Kidney epithelial cell (primary cell): ENCODE results near the gene ITGBL1. TPM values are rescaled to one million over a fixed set of nuclear protein-coding genes. Genes with fewer than 3 reads are reported as not detected.

Experiments
- DNase-seq: peaks from one replicate; pipeline ENCODE4 v3.0.0-alpha.2; 2010; ENCODE audit warnings: low read depth
- H3K27me3 ChIP-seq: 2 replicates; pipeline ENCODE4 v1.6.0; 2011; ENCODE audit warnings: low read length; ENCODE audit not compliant: control insufficient read depth, insufficient read depth
- H3K36me3 ChIP-seq: 2 replicates; pipeline ENCODE4 v1.5.1; 2011; ENCODE audit warnings: low read length; ENCODE audit not compliant: control insufficient read depth, insufficient read depth
- H3K4me3 ChIP-seq: 2 replicates; pipeline ENCODE4 v1.5.1; 2011; ENCODE audit warnings: low read depth, mild to moderate bottlenecking, control low read depth, low read length
- total RNA-seq: library from RNA; depleted of rRNA; stranded (reverse); fragments of >200 nt; gene quantifications from 2 replicates; pipeline ENCODE4 v1.2.3, GENCODE V29; 2015
- TF ChIP-seq, protein P1 (sequence below): IDR thresholded peaks from 2 replicates; pipeline ENCODE4 v1.5.1; 2011; ENCODE audit warnings: mild to moderate bottlenecking, moderate library complexity, low read length, control low read depth, inconsistent platforms; ENCODE audit not compliant: insufficient read depth, poor library complexity, severe bottlenecking

ITGBL1 gene
- total RNA-seq, 1 donor from 2014 or later: 0.21 TPM

DNA sequence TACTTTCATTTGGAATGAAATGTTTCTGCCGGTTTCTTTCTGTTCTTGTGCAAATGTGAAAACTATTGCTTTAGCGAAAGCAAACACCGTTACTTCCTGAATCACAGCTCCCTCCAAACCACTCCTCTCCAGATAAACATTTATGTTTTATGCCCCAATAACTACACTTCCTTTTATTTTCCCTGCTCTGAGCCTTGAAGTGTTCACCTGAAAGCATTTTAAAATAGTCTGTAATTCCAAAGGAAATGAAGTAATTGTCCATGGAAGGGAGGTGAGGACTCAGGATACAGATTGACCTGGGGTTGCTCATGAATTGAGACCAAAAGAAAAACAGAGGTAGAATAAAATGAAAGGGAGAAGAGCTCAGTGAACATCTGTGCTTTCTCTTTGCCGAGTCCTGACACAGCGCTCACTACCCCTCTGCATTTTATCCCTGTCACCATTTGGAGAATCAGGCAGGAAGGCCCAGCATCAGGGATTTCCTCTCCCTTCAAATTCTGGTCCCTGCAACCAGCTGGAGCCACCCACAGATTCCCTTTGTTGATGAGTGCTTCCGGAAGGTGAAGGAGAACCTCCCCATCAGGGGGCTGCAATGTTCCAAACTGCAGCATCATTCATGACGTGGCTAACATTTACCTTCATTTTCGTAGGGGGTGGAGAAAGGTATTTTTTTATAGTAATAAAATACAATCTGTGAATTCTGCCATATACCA lies 171.9 kb downstream of the ITGBL1 start:
- peak; percentile 48 for DNase-seq
- Histone ChIP-seq H3K36me3 (no peaks in the 10 kb centered on the region), H3K27me3 (no peaks in the 10 kb centered on the region), H3K4me3 (no peak overlapping the region)
- TF ChIP-seq, protein P1, sequence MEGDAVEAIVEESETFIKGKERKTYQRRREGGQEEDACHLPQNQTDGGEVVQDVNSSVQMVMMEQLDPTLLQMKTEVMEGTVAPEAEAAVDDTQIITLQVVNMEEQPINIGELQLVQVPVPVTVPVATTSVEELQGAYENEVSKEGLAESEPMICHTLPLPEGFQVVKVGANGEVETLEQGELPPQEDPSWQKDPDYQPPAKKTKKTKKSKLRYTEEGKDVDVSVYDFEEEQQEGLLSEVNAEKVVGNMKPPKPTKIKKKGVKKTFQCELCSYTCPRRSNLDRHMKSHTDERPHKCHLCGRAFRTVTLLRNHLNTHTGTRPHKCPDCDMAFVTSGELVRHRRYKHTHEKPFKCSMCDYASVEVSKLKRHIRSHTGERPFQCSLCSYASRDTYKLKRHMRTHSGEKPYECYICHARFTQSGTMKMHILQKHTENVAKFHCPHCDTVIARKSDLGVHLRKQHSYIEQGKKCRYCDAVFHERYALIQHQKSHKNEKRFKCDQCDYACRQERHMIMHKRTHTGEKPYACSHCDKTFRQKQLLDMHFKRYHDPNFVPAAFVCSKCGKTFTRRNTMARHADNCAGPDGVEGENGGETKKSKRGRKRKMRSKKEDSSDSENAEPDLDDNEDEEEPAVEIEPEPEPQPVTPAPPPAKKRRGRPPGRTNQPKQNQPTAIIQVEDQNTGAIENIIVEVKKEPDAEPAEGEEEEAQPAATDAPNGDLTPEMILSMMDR: no peak

DNA sequence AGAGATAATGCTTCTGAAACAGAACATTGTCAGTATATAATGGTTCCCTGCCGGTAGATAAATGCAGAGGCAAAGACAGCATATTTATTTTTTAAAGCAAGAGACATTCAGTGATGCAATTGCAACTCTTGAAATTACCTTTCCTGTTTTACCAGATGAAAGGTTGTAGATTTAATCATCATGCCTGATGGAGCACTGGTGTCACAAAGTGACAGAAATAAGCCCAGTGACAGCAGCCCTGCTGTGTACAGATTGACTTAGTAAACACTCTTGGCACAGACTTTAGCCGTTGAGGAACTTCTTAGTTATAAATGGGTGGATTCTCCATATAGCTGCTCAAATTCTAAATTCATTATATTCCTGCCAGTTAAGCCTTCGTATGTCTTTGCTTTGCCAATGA lies 172.5 kb downstream of the ITGBL1 start:
- TF ChIP-seq, protein P1: no peak
- no peak for DNase-seq
- H3K4me3 ChIP-seq: no peak overlapping the region
- H3K36me3 ChIP-seq: no peaks in the 10 kb centered on the region
- H3K27me3 ChIP-seq: no peaks in the 10 kb centered on the region

DNA sequence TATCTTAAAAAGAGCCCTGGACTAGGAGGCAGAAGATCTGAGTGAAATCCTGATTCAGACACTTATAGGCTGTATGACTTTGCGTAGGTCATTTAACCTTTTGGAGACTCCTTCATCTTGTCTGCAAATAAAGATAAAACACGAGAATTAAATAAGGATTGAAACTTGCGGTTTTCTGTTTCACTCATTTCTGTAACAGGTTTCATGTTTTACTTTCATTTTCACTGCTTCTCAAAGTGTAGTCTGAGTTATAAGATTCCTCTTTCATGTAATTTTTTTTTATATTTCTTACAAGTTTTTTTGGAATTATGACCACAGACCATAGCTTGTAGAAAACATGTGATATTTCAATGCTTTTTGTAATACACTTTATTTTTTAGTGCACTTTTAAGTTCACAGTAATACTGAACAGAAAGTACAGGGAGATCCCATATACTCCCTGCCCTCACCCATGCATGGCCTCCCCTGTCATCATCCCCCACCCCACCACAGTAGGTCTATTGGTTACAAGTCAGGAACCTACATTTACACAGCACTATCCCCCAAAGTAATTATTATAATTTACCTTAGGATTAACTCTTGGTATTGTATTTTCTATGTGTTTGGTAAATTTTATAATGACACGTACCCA lies 174.6 kb downstream of the ITGBL1 start:
- no peak overlapping the region for H3K4me3 ChIP-seq

DNA sequence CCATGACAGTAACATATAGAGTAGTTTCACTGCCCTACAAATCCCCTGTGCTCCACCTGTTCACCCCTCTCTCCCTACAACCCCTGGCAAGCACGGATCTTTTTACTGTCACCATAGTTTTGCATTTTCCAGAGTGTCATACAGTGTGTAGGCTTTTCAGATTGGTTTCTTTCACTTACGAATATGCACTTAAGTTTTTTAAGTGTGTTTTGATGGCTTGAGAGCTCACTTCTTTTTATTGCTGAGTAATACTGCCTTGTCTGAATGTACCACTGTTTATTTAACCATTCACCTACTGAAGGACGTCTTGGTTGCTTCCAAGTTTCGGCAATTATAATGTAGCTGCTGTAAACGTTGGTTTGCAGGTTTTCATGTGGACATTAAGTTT lies 175.1 kb downstream of the ITGBL1 start:
- no peak for DNase-seq
- H3K4me3 ChIP-seq: no peak overlapping the region
- no peaks in the 10 kb centered on the region for H3K36me3 ChIP-seq
- TF ChIP-seq, protein P1: no peak
- H3K27me3 ChIP-seq: no peaks in the 10 kb centered on the region

More for the DNA sequence above, 174.6 kb downstream of the ITGBL1 start:
- DNase-seq: no peak
- Histone ChIP-seq H3K27me3 (no peaks in the 10 kb centered on the region), H3K36me3 (no peaks in the 10 kb centered on the region)
- TF ChIP-seq, protein P1: no peak

DNA sequence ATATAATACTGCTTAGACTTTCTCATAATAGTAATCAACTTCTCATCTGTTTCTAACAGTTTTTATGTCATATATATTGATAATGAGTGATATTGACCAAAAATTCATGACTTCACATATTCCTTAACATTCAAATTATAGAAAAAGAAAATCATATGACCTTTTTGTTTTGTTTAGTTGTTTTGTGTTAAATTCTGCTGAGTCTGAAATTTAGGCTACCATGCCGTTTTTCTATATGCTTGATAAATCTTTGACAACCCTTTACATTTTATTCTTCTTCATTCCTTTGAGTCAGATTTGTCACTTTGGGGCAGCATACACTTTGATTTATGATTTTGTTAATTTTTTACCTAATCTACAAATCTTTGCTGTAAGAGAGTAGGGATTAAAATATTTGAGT lies 176.4 kb downstream of the ITGBL1 start:
- Histone ChIP-seq H3K36me3 (no peaks in the 10 kb centered on the region), H3K4me3 (no peak overlapping the region), H3K27me3 (no peaks in the 10 kb centered on the region)
- TF ChIP-seq, protein P1: no peak
- no peak for DNase-seq

DNA sequence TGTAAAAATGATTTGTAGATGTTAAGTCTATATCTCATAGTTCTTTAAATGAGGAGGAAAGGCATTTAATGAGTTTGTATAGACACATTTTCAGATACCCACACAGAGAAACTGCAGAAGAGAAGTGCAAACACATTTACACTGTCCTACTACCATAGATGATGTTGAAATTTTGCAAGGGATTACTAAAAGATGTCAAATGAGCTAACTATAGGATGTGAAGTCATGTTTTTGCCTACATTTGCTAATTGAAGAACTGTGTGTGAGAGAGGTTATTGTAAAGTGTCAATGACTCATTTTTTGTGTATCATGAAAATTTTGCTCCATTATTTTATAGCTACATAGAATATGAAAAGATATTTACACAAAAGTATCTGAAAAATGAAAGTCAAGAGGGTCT lies 178.9 kb downstream of the ITGBL1 start:
- DNase-seq: no peak
- TF ChIP-seq, protein P1: no peak
- Histone ChIP-seq H3K4me3 (no peak overlapping the region), H3K36me3 (no peaks in the 10 kb centered on the region), H3K27me3 (no peaks in the 10 kb centered on the region)
